Measurements from ENCODE around the gene NTF3.

Gene NTF3

DNA sequence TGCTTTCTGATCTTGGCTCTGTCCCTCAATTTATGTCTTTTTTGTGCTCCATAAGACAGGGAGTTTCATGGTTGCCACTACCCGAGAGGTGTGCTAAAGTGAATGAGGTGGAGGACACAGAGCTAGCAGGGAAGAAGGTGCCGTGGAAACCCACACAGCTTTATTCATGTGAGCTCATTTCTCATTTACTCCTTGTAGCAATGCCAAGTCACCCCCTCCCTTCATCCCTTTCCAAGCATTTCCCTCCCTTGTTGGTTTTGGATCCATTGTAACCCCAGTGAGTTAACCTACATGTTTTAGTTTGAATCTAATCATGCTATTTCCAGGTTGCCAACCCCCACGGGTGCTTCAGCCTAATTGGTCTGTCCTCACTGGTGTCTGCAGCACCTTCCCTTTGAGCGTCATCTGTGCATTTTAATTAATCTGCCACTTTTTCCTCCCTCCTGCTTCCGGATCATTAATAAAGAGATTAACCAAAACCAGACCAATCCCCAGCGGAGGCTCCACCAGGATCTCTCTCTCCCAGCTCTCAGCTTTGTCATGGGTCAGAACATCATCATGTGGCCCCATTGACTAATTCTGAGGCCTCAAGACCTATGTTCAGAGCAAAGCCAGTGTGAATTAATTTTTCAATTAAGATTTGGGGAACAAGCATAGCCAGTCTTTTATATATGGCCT, 56.2 kb downstream of the NTF3 start:
- no peak for DNase-seq (ENCODE audit: low spot score)

DNA sequence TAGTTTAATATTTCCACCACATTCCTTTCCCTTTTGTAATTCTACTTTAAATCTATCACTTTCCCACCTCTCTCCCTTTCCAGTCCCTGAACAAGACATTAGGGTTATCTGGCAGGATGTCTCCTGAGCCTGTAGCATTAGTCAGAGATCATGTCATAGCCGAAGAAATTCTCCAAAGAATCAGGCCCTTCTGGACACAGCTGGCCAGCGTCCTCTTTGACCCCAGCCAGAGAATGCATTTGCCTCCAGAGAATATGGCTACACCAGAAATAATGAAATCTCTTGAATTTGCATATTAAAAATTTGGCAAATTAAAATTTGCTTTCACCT, 56.7 kb downstream of the NTF3 start:
- DNase-seq (ENCODE audit: low spot score) = no peak

DNA sequence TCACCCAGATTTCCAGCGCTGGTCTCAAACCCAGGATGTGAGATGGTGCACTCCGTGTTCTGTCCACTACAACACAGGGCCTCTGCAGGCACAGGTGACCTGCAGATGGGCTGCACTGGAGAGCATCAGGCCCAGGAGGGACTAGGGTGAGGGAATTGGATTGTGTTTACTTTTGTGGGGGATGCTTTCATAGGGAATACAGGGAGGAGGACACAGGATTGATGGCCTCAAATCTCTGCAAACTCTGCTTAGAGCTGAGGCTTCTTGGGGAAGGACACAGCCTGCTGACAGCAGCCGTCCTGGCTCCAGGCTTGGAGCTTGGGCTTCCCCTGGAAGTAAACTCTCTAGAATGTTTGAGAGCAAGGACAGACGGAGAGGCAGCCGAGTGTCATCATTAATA, 57.1 kb downstream of the NTF3 start:
- no peak for DNase-seq (ENCODE audit: low spot score)

DNA sequence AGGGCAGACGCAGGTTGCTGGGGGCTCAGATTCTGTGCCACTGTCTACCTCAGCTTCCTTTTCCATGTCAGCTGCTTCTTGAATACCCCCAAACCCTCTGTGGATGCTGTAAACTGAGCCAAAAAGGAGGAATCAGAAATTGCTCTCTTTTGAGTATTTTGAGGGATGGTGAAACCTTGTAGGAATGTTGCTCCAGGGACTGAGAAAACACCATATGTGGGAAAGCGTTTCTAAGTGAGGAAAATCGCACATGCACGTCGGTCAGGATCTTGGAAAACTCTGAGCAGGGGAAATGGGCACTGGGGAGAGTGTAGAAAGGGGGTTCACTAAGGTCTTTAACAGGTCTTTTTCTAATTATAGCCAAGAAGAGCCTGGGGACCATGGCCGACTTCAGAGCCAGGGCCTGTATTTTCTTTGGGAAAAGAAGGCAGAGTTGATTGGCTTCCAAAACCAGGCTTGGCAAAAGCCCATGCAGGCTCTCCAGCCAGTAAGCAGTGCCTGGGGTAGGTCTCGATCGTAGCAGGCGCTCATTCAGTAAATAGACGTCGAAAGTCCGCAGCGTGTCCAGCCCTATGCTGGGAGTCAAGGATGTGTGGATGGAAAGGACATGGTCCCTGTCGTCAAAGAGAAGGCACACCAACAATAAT, 58.0 kb downstream of the NTF3 start:
- DNase-seq (ENCODE audit: low spot score) = no peak

DNA sequence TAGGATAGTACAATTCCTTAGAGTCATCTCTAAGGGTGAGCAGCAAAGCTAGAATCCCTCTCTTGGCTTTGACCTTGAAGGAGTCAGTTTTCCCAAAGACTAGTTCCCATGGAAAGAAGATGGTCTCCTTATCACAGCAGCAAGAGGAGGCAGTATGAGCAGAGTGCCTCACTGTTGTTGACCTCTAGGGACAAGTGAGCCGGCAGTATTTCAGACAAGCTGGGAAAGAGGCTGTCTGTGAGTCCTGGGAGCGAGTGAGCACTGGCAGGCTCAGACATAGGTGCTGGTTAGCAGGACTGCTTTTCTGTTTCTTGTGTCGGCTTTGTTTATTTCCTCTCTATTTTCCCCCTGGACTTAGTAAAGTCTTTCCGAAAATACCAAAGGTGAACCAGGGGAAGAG, 60.7 kb downstream of the NTF3 start:
- DNase-seq (ENCODE audit: low spot score) = no peak

DNA sequence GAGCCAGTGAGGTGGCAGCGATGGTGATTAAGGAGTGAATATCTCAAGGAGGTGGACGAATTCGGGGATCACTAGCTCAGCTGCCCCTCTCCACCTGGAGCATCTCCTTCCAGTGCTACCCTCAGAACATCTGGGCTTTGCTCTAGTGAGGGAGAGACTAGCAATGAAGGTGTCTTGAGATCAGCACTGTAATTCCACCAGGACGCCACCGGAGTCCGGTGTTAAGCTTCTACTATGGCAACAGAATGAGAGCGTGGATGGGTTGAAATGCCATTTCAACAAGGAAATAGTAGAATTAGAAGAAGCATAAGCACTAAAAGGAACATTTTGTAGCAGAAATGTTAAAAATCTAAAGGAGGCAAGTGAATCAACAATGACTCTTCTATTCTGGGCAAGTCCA, 61.1 kb downstream of the NTF3 start:
- DNase-seq (ENCODE audit: low spot score) = no peak

DNA sequence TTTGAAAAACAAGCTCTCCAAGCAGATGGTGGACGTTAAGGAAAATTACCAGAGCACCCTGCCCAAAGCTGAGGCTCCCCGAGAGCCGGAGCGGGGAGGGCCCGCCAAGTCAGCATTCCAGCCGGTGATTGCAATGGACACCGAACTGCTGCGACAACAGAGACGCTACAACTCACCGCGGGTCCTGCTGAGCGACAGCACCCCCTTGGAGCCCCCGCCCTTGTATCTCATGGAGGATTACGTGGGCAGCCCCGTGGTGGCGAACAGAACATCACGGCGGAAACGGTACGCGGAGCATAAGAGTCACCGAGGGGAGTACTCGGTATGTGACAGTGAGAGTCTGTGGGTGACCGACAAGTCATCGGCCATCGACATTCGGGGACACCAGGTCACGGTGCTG, 62.4 kb downstream of the NTF3 start:
- DNase-seq (ENCODE audit: low spot score) = no peak

DNA sequence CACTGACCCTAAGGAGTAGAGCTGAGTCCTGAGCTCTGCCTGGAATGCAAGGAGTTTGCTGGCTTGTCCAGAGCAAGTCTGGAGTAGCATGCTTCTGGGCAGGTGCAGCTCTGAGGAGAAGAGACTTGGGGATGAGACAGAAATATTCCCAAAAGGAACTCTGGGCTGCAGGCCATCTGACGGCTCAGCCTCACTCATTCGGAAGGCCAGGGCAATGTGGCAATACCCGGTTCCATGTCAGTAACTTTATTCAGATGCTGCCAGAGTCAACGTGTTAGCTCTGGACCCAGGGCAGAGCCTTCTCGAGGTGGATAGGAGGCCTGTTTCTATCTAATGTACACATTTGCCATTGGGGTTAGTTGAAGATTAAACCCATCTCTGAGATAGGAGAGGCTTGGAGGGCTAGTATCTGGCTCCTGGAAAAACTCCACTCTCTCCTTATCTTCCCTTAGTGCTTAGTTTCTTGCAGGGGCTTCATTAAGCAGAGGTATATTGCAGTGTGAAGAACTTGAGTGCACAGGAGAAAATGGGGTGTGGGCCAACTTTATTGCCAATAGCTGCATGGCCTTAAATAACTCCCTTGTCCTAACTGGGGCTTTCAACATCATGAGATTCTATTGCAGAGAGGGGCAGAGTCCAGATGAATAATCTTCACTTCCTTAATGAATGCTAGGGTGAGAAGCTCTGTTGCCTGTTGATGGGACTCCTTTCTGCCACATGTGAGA, 65.6 kb downstream of the NTF3 start:
- no peak for DNase-seq (ENCODE audit: low spot score)

DNA sequence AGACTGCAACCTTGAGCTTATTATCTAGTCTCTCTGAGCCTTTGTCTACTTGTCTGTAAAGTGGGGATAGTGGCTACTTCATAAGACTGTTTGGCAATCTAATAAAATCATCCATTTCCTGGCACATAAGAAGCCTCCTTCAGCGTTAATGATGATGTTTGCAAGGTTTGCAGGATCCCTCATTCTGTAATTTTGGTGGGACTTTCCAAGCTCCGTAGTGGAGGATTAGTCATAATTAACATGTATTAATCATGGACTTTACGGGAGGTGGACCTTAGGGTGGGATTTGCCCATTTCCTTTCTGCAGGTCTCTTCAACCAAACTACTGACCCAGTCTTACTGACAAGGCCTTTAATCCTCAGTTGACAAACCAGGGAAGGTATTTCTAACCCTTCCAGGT, 66.2 kb downstream of the NTF3 start:
- DNase-seq (ENCODE audit: low spot score) = no peak

DNA sequence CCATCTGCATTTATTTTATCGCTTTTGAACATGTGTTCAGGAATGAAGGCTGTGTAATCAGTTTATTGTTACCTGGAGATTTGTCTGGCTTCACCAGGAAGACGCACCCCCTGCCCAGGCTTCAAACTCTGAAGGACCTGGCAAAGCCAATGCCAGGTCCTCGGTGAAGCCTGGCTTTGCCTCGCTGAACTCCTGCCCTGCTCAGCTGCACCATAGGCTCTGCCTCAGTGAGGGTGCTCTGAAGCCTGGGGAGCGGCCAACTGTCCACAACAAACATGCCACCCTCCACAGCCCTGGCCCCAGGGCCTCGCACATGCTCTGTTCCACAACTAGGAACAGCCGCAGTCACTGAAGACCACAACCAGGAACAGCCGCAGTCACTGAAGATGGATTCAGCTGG, 66.9 kb downstream of the NTF3 start:
- DNase-seq (ENCODE audit: low spot score) = no peak

DNA sequence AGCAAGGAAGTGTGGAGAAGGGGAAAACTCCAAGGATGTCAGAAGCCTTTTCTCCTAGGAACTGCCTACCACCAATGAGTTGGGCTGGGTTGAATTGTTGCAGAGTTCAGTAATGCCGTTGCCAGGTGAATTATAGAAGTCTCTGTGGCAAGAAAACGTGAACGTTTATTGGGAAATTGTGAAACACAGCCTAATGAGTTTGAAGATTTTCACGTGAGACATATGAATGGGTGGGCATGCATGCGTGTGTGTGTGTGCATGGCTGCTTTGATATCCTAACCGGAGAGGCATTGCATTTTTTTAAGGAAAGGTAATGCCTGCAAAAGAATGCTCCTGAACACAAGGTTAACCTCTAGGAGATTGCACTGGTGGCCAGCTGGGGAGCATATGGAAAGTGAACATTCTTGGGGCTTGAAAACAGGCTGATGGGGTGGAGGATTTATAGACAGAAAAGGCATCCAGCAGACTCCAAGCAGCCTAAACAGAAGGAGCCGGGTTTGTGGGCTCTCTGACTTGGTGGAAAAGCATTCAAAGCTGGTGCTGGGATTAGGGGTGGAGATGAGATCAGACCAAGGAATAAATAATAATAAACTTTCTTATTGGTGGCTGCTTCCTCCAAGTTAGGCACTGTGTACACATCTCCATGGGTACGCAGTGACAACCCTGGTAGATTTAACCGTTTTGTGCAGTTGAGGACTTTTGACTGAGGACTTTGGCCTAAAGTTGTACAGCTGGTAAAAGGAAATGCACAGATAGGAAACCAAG, 67.8 kb downstream of the NTF3 start:
- no peak for DNase-seq (ENCODE audit: low spot score)

DNA sequence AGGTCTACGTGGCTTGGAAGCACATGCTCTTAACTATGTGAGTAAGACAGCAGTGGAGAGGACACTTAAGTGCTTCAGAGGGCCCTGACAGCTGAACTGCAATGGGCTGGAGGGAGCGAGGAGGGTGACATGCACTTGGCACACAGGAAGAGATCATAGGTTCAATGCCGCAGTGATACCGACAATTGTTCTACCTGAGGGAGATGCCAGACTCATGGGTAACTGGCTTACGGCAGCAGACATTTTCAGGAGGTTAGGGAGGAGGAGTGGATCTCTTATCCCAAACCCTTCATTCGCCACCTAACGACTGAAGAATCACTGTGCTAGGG, 68.4 kb downstream of the NTF3 start:
- DNase-seq (ENCODE audit: low spot score) = no peak

DNA sequence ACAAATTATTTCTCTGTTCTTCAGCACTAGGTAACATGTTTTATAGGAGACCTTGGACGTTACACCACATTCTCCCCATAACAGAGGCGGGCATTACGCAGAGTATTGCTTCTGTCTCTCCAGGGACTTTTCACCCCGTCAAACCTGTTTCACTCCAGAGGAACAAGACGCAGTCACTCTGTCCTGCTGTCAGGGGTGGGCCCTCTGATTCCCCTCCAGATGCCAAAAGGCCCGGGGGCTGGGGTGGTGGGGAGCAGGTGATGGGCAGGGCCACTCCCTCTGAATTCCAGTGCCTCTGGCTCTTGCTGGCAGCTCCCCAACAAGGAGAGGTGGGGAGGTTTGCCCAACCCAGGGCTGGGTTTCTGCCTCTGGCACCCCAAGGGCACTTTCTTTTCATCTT, 71.9 kb downstream of the NTF3 start:
- no peak for DNase-seq (ENCODE audit: low spot score)

DNA sequence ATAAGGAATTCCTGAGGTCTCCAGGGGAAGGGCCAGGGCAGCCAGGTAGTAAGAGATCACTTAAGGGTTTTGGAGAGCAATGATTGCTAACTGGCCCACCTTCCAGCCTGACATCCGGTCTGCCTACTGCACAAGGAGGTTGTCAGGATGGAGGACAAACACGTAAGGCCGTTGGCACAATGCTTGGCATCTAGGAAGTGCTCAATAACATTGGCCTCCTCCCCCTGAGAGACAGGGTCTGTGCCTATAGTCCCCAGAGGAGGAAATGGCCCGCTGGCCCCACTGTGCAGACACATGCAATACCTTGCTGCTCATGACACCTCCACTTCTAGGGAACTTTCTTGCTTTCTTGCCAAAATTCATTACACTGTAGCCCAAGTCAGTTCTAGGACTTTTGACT, 73.2 kb downstream of the NTF3 start:
- no peak for DNase-seq (ENCODE audit: low spot score)

DNA sequence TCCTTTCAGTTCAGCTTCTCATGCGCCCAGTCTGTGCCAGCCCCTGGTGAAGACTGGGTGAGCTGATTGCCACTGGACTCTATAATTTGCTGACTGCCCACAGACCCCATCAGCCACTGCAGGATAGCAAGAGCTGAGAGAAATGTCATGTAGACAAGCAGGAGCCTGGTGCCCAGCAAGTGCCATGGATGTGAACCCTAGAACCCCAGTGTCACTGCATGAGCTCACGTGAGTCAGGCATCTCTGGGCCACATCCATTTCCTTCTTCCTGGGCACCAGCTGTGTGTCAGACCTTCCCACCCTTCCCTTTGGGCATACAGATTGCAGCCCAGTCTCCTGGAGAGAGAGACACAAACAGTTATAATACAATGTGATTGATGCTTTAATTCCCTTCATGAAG, 73.8 kb downstream of the NTF3 start:
- no peak for DNase-seq (ENCODE audit: low spot score)

DNA sequence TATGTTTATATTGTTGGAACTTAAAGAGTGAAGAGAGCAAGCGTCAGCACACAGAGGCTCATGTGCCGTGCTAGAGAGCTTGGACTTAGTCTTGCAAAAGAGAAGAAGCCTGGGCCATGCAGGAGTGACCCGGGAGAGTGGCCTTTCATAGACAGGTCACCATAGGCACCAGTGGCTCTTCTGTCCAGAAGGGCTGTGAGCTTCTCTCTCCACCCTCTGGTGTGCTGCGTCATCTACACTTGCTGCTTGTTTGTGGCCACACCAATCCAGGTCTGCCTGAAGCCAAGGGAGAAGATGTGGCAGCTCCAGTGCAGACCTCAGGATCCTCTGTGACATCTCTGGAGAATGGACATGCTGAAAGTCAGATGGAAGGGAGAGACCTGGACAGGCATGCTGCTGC, 74.4 kb downstream of the NTF3 start:
- DNase-seq (ENCODE audit: low spot score) = no peak

DNA sequence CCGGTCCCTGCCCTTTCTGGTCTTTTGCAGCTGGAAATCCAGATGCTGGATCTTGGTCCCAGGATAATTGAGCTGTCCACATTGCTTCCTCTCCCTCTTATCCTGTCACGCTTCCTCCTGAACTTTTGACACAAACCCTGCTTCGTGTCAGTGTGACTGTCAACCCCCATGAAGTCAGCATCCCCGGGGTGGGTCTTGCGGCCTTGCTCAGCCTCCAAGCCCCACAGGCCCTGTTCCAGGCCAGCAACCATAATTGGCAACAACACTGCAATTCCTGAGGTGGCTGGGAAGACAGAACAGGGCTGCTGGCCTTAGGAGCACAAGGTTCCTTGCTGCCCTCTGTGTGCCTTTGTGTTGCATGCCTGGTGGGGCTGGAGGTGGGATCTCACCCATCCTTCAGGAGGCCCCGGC, 74.9 kb downstream of the NTF3 start:
- DNase-seq (ENCODE audit: low spot score) = no peak

DNA sequence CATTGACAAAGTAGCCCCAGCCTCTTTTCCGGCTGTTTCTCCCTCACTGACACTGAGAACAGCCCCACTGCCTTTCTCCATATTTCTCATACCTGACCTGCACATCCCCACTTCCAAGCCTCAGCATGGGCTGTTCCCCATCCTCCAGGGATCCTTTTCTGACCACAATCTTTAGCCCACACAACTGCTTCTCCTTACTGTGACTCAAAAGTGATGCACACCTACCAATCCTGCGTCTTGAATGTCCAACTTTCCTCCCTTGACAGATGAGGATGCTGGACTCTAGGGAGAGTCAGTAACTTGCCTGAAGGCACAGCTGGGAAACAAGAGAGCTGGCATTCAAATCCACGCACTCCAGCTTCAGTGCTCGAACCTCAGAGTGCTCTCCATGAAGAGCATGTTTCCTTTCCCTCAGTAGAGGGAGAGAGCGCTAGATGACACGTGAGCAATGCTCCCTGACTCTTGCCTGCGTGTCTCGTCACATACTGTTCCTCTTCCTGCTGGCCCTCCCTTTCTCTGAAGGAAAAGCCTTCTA, 75.6 kb downstream of the NTF3 start:
- no peak for DNase-seq (ENCODE audit: low spot score)

DNA sequence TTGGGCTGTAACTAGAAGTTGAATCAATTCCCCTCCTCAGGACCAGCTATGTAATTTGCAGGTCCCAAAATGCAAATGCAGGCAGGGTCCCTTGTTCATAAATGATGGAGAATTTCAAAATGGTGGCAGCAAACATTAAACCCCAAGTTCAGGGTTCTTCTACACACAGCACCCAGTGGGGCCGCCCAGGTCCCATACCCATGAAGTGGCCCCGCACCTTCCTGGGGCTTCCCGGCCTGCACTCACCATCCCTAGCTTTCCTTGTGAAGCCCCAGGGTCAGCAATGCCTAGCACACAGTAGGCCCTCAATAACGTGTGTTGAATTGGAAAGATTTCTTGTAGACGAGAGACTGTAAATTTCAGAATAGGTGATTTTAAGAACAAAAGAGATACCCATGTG, 76.0 kb downstream of the NTF3 start:
- no peak for DNase-seq (ENCODE audit: low spot score)

DNA sequence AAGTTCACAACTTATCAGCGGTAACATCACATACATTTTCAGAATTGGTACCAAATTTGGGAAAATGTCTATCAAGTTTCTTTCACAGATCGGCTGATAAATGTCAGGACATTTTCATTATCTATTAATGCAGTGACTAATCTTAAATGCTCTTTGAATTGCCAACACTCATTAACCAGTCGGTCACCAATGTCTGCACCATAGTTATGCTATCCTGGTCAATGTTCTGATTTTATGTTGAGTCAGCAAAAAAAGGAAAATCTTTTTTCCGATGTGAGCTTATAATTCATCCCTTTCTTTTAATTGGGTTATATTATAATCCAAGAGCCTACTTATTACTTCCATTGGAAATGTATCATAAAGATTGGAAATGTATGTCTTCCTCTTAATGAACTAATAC, 77.2 kb downstream of the NTF3 start:
- DNase-seq (ENCODE audit: low spot score) = no peak

DNA sequence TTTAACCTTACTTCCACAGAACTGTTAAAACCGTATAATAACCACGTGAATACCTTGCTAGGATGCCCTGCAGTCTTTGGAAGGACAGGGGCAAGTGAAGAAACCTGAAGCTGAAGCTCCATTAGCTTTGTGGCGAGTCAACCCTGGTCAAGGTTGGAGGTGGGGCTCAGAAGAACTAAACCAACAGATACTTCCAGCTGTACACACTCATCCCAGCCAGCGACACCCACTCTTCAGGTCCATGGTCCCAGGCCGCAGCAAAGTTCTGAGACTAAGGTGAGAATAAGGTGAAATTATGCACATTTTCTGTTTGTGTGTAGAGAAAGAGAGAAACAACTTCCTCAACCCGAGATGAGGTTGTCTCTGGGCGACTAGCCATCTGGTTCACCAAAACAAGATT, 77.6 kb downstream of the NTF3 start:
- DNase-seq (ENCODE audit: low spot score) = no peak

DNA sequence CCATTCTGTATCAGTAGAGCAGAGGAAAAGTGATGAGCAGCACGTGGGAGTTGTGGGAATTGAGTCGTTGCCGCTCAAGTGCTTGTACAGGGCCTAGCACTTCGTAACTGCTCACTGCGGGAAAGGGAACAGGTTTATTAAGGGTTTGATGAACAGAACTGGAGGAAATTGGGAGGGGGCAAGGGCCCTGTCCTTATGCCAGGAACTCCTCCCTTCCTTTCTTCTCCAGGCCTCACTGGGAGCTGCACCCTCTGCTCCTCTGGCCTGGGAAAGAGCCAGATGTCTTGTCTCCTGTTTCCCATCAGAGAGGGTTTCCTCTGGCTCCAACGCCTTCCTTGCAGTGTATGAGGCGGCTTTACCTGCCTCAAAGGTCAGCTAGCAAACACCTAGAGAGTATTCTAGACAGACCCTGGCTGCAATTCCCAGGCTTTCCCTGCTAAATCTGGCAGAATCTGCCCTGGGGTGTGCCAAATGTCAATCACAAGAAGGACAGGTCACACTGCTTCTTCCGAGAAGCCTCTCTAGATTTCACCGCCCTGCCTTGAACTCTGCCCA, 78.4 kb downstream of the NTF3 start:
- DNase-seq (ENCODE audit: low spot score) = no peak

DNA sequence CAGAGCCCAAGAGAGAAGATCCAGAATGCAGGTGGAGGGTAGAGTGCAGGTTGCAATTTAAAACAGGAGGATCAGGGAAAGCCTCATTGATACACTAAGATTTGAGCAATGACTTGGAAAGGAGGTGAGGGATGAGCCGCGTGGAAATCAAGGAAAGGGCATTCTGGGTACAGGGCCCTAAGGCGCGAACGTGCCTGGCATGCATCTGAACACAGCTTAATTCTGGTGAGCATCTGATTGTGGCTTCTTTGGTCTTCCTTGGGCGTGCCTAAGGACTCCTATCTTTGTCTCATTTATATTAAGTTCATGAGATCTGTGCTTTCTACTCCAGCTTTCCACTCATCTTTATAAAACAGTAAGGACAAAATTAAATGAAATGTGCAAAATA, 79.3 kb downstream of the NTF3 start:
- DNase-seq (ENCODE audit: low spot score) = no peak

All from hematopoietic multipotent progenitor cell treated with erythropoietin and hydrocortisone succinate and interleukin-3 and kit ligand, for 15 days (in vitro differentiated cells).